ENCODE measurements around the gene MLLT3.

GRCh38 chr9:20436476-20437195 lies 185.7 kb downstream of the MLLT3 start:
- TF ChIP-seq CTCF (IDR thresholded peaks at IDR 0.05; ENCODE audit: poor library complexity) (no peak), EZH2 (IDR thresholded peaks at IDR 0.05; ENCODE audit: borderline replicate concordance) (no peak)
